NCI-H82 (cell line): ENCODE measurements around the gene WNK2.
"Not testable (repeated sequence)": the region's sequence is repeated elsewhere in the genome, so short reads cannot be mapped to it uniquely, and the experiment has no call there.

Experiments used
- DNase-seq: peaks from one replicate; lab custom pipeline; 2025; lab: John Stamatoyannopoulos, UW

WNK2 gene

GRCh38 chr9:93307468-93308157, 123.7 kb downstream of the WNK2 start:
- no peak for DNase-seq

- no peak for DNase-seq
Measured at GRCh38 chr9:93308158-93308602, 124.2 kb downstream of the WNK2 start.

- DNase-seq = no peak
Measured at GRCh38 chr9:93308676-93309075, 124.7 kb downstream of the WNK2 start.

GRCh38 chr9:93309889-93310425, 126.0 kb downstream of the WNK2 start:
- DNase-seq = no peak

GRCh38 chr9:93315118-93315517, 131.2 kb downstream of the WNK2 start:
- no peak for DNase-seq

- no peak for DNase-seq
Measured at GRCh38 chr9:93315960-93316359, 132.0 kb downstream of the WNK2 start.

GRCh38 chr9:93316726-93317494, 133.0 kb downstream of the WNK2 start:
- DNase-seq = no peak

- no peak for DNase-seq
Measured at GRCh38 chr9:93317495-93318094, 133.7 kb downstream of the WNK2 start.

- DNase-seq = no peak
Measured at GRCh38 chr9:93318480-93318879, 134.5 kb downstream of the WNK2 start.

GRCh38 chr9:93319301-93319991, 135.5 kb downstream of the WNK2 start:
- no peak for DNase-seq

- DNase-seq = no peak
Measured at GRCh38 chr9:93319992-93320500, 136.1 kb downstream of the WNK2 start.

GRCh38 chr9:93320591-93321219, 136.8 kb downstream of the WNK2 start:
- no peak for DNase-seq

GRCh38 chr9:93321220-93321610, 137.3 kb downstream of the WNK2 start:
- DNase-seq = no peak

- DNase-seq = not testable (repeated sequence)
Measured at GRCh38 chr9:93323446-93323954, 139.6 kb downstream of the WNK2 start.

- no peak for DNase-seq
Measured at GRCh38 chr9:93324191-93324834, 140.4 kb downstream of the WNK2 start.

GRCh38 chr9:93325307-93326035, 141.5 kb downstream of the WNK2 start:
- DNase-seq = peak; percentile 22

GRCh38 chr9:93326056-93326455, 142.1 kb downstream of the WNK2 start:
- DNase-seq = peak; percentile 22

GRCh38 chr9:93326654-93327053, 142.7 kb downstream of the WNK2 start:
- no peak for DNase-seq

- DNase-seq = no peak
Measured at GRCh38 chr9:93329629-93330280, 145.8 kb downstream of the WNK2 start.
